Activated naive CD8-positive, alpha-beta T cell treated with anti-CD3 and anti-CD28 coated beads, Interleukin-2, amount 10 ng/mL, durations not matched to agents 7 days and 5 days (primary cell): ENCODE results near the gene SLC12A1. TPM values are rescaled to one million over a fixed set of nuclear protein-coding genes. Genes with fewer than 3 reads are reported as not detected.
A peak's percentile ranks its signal among the peaks of the same experiment; 100 is the strongest.

Experiments
- ATAC-seq: fragments of 150-1000 bp; cut with Tn5 transposase; one replicate; pipeline ENCODE4 v1.10.0; 2021; ENCODE audit warnings: low read depth, moderate library complexity
- POLR2A ChIA-PET: fragments of 350-600 bp; sonication (Branson Sonifier 250); formaldehyde crosslinking; loops from one replicate; lab custom pipeline; 2021; ENCODE audit warnings: antibody characterized with exemption; lab: Charles Lee
- DNase-seq: peaks from one replicate; pipeline ENCODE4 v3.0.0; 2021
- H3K27ac Mint-ChIP-seq: one replicate; pipeline ENCODE4 v1.8.0; 2022; ENCODE audit warnings: mild to moderate bottlenecking, mixed read lengths
- H3K27me3 Mint-ChIP-seq: one replicate; pipeline ENCODE4 v1.8.0; 2022; ENCODE audit warnings: mild to moderate bottlenecking, moderate library complexity, mixed read lengths
- H3K36me3 Mint-ChIP-seq: one replicate; pipeline ENCODE4 v1.8.0; 2021; ENCODE audit warnings: mild to moderate bottlenecking, mixed read lengths
- H3K4me1 Mint-ChIP-seq: one replicate; pipeline ENCODE4 v1.8.0; 2021; ENCODE audit warnings: mixed read lengths
- H3K4me3 Mint-ChIP-seq: one replicate; pipeline ENCODE4 v1.8.0; 2022; ENCODE audit warnings: mild to moderate bottlenecking, moderate library complexity, mixed read lengths
- H3K9me3 Mint-ChIP-seq: one replicate; pipeline ENCODE4 v1.8.0; 2021; ENCODE audit warnings: mixed read lengths
- total RNA-seq, 2 experiments: library from RNA; stranded (reverse); gene quantifications; one replicate each; pipeline ENCODE4 v1.2.3, GENCODE V29; 2021

Gene SLC12A1
- total RNA-seq, 2 experiments from 2014 or later: not detected

GRCh38 chr15:48253172-48253571 lies 47.1 kb downstream of the SLC12A1 start:
- DNase-seq (no peak), ATAC-seq (no peak)
- H3K9me3 Mint-ChIP-seq: no peaks in the 10 kb centered on the region
- POLR2A ChIA-PET: no interaction called here
- no peaks in the 10 kb centered on the region for H3K36me3 Mint-ChIP-seq
- no peak overlapping the region for H3K4me3 Mint-ChIP-seq
- H3K27ac Mint-ChIP-seq: no peak overlapping the region
- H3K27me3 Mint-ChIP-seq: peaks cover 2% of the 10 kb centered on the region
- H3K4me1 Mint-ChIP-seq: peaks cover 2% of the 10 kb centered on the region

GRCh38 chr15:48265135-48265534 lies 59.0 kb downstream of the SLC12A1 start:
- no peak for ATAC-seq
- POLR2A ChIA-PET: no interaction called here
- Mint-ChIP-seq H3K4me3 (no peak overlapping the region), H3K9me3 (no peaks in the 10 kb centered on the region), H3K27ac (no peak overlapping the region), H3K27me3 (peaks cover 13% of the 10 kb centered on the region), H3K36me3 (no peaks in the 10 kb centered on the region), H3K4me1 (peaks cover 3% of the 10 kb centered on the region)
- no peak for DNase-seq

- H3K4me3 Mint-ChIP-seq: no peak overlapping the region
- H3K9me3 Mint-ChIP-seq: no peaks in the 10 kb centered on the region
- DNase-seq (no peak), ATAC-seq (no peak)
- H3K27ac Mint-ChIP-seq: no peak overlapping the region
- POLR2A ChIA-PET: no interaction called here
- no peaks in the 10 kb centered on the region for H3K36me3 Mint-ChIP-seq
- H3K4me1 Mint-ChIP-seq: peaks cover 3% of the 10 kb centered on the region
- peaks cover 13% of the 10 kb centered on the region for H3K27me3 Mint-ChIP-seq
Observed at GRCh38 chr15:48266024-48266689, 60.1 kb downstream of the SLC12A1 start.

GRCh38 chr15:48267766-48268165 lies 61.7 kb downstream of the SLC12A1 start:
- Mint-ChIP-seq H3K4me3 (no peak overlapping the region), H3K36me3 (no peaks in the 10 kb centered on the region), H3K27me3 (peaks cover 13% of the 10 kb centered on the region), H3K27ac (no peak overlapping the region), H3K4me1 (peaks cover 3% of the 10 kb centered on the region), H3K9me3 (no peaks in the 10 kb centered on the region)
- DNase-seq (no peak), ATAC-seq (no peak)
- POLR2A ChIA-PET: no interaction called here

- Mint-ChIP-seq H3K4me3 (no peak overlapping the region), H3K9me3 (no peaks in the 10 kb centered on the region), H3K27me3 (peaks cover 1% of the 10 kb centered on the region), H3K27ac (no peak overlapping the region), H3K4me1 (no peaks in the 10 kb centered on the region), H3K36me3 (no peaks in the 10 kb centered on the region)
- POLR2A ChIA-PET: no interaction called here
- DNase-seq: no peak
- no peak for ATAC-seq
Observed at GRCh38 chr15:48273049-48273448, 66.9 kb downstream of the SLC12A1 start.

- Mint-ChIP-seq H3K4me1 (no peaks in the 10 kb centered on the region), H3K27me3 (no peaks in the 10 kb centered on the region), H3K9me3 (no peaks in the 10 kb centered on the region), H3K36me3 (no peaks in the 10 kb centered on the region), H3K4me3 (no peak overlapping the region), H3K27ac (no peak overlapping the region)
- ATAC-seq (no peak), DNase-seq (no peak)
- POLR2A ChIA-PET: no interaction called here
Observed at GRCh38 chr15:48278666-48279065, 72.6 kb downstream of the SLC12A1 start.

GRCh38 chr15:48279608-48280007 lies 73.5 kb downstream of the SLC12A1 start:
- DNase-seq: no peak
- Mint-ChIP-seq H3K4me1 (no peaks in the 10 kb centered on the region), H3K4me3 (no peak overlapping the region), H3K9me3 (no peaks in the 10 kb centered on the region), H3K36me3 (no peaks in the 10 kb centered on the region), H3K27me3 (peaks cover 4% of the 10 kb centered on the region), H3K27ac (no peak overlapping the region)
- POLR2A ChIA-PET: no interaction called here
- ATAC-seq: no peak

GRCh38 chr15:48281674-48282073 lies 75.6 kb downstream of the SLC12A1 start:
- DNase-seq (no peak), ATAC-seq (no peak)
- Mint-ChIP-seq H3K4me3 (no peak overlapping the region), H3K27ac (no peak overlapping the region), H3K36me3 (no peaks in the 10 kb centered on the region), H3K4me1 (peaks cover 3% of the 10 kb centered on the region), H3K27me3 (peaks cover 4% of the 10 kb centered on the region), H3K9me3 (no peaks in the 10 kb centered on the region)
- POLR2A ChIA-PET: no interaction called here

GRCh38 chr15:48282216-48282615 lies 76.1 kb downstream of the SLC12A1 start:
- Mint-ChIP-seq H3K36me3 (no peaks in the 10 kb centered on the region), H3K9me3 (no peaks in the 10 kb centered on the region), H3K4me3 (no peak overlapping the region), H3K27me3 (peaks cover 4% of the 10 kb centered on the region), H3K27ac (no peak overlapping the region), H3K4me1 (peaks cover 3% of the 10 kb centered on the region)
- ATAC-seq (no peak), DNase-seq (no peak)
- POLR2A ChIA-PET: no interaction called here

- Mint-ChIP-seq H3K27ac (no peak overlapping the region), H3K9me3 (no peaks in the 10 kb centered on the region), H3K4me1 (peaks cover 3% of the 10 kb centered on the region), H3K27me3 (peaks cover 4% of the 10 kb centered on the region), H3K36me3 (no peaks in the 10 kb centered on the region), H3K4me3 (no peak overlapping the region)
- POLR2A ChIA-PET: no interaction called here
- ATAC-seq (no peak), DNase-seq (no peak)
Observed at GRCh38 chr15:48283396-48284145, 77.5 kb downstream of the SLC12A1 start.

- POLR2A ChIA-PET: no interaction called here
- DNase-seq (no peak), ATAC-seq (no peak)
- Mint-ChIP-seq H3K27me3 (peaks cover 4% of the 10 kb centered on the region), H3K9me3 (no peaks in the 10 kb centered on the region), H3K36me3 (no peaks in the 10 kb centered on the region), H3K4me1 (peaks cover 3% of the 10 kb centered on the region), H3K4me3 (peak overlapping the region; percentile 40), H3K27ac (no peak overlapping the region)
Observed at GRCh38 chr15:48285329-48286214, 79.5 kb downstream of the SLC12A1 start.

GRCh38 chr15:48289628-48290027 lies 83.5 kb downstream of the SLC12A1 start:
- no peak overlapping the region for H3K4me3 Mint-ChIP-seq
- DNase-seq (no peak), ATAC-seq (no peak)
- no peaks in the 10 kb centered on the region for H3K36me3 Mint-ChIP-seq
- no peaks in the 10 kb centered on the region for H3K27me3 Mint-ChIP-seq
- no peak overlapping the region for H3K27ac Mint-ChIP-seq
- POLR2A ChIA-PET: no interaction called here
- H3K9me3 Mint-ChIP-seq: no peaks in the 10 kb centered on the region
- peaks cover 3% of the 10 kb centered on the region for H3K4me1 Mint-ChIP-seq

GRCh38 chr15:48292458-48292857 lies 86.4 kb downstream of the SLC12A1 start:
- POLR2A ChIA-PET: no interaction called here
- no peak overlapping the region for H3K4me3 Mint-ChIP-seq
- no peaks in the 10 kb centered on the region for H3K36me3 Mint-ChIP-seq
- H3K27ac Mint-ChIP-seq: no peak overlapping the region
- no peaks in the 10 kb centered on the region for H3K4me1 Mint-ChIP-seq
- peaks cover 2% of the 10 kb centered on the region for H3K27me3 Mint-ChIP-seq
- ATAC-seq (no peak), DNase-seq (no peak)
- no peaks in the 10 kb centered on the region for H3K9me3 Mint-ChIP-seq
